RWPE2 (cell line): ENCODE results near the gene WWOX.

Experiments
- ATAC-seq: fragments of 200-7000 bp; cut with Tn5 transposase; 3 replicates; pipeline ENCODE4 v1.9.1; 2021; ENCODE audit warnings: low read depth
- DNase-seq: peaks from one replicate; pipeline ENCODE4 v3.0.0-alpha.2; 2020; ENCODE audit warnings: low spot score
- H3K27ac ChIP-seq: fragments of 450-650 bp; 2 replicates; pipeline ENCODE4 v1.5.1; 2017; ENCODE audit warnings: mild to moderate bottlenecking; ENCODE audit not compliant: poor library complexity, severe bottlenecking
- H3K27me3 ChIP-seq: fragments of 250-450 bp; sonication (Bioruptor Pico); 2 replicates; pipeline ENCODE4 v1.5.1; 2021; ENCODE audit warnings: mild to moderate bottlenecking, moderate library complexity; ENCODE audit not compliant: insufficient read depth, poor library complexity, severe bottlenecking
- H3K36me3 ChIP-seq: fragments of 250-450 bp; sonication (Bioruptor Pico); 2 replicates; pipeline ENCODE4 v1.5.1; 2020; ENCODE audit warnings: low read depth, mild to moderate bottlenecking, moderate library complexity
- H3K4me1 ChIP-seq: fragments of 250-450 bp; sonication (Bioruptor Pico); 2 replicates; pipeline ENCODE4 v1.5.1; 2021; ENCODE audit warnings: mild to moderate bottlenecking, moderate library complexity; ENCODE audit not compliant: insufficient read depth, poor library complexity, severe bottlenecking
- H3K4me3 ChIP-seq: fragments of 250-450 bp; sonication (Bioruptor Pico); 2 replicates; pipeline ENCODE4 v1.5.1; 2021; ENCODE audit warnings: mild to moderate bottlenecking, moderate library complexity; ENCODE audit not compliant: severe bottlenecking
- H3K9me3 ChIP-seq: fragments of 250-450 bp; sonication (Bioruptor Pico); 2 replicates; pipeline ENCODE4 v1.5.1; 2021; ENCODE audit warnings: mild to moderate bottlenecking, moderate library complexity; ENCODE audit not compliant: severe bottlenecking
- CTCF ChIP-seq: fragments of 450-650 bp; IDR thresholded peaks from one replicate; pipeline ENCODE4 v1.5.1; 2017; ENCODE audit warnings: mild to moderate bottlenecking, moderate library complexity; ENCODE audit not compliant: poor library complexity, severe bottlenecking

The WWOX gene

GRCh38 chr16:78980825-78981224 is 881.4 kb downstream of the WWOX start:
- no peak for ATAC-seq
- no peak for DNase-seq
- Histone ChIP-seq H3K27me3 (no peaks in the 10 kb centered on the region), H3K9me3 (no peaks in the 10 kb centered on the region), H3K36me3 (no peaks in the 10 kb centered on the region), H3K27ac (no peak overlapping the region), H3K4me3 (no peak overlapping the region), H3K4me1 (peaks cover 5% of the 10 kb centered on the region)
- no peak for TF ChIP-seq CTCF

GRCh38 chr16:78982096-78982744 is 882.8 kb downstream of the WWOX start:
- Histone ChIP-seq H3K9me3 (no peaks in the 10 kb centered on the region), H3K27ac (no peak overlapping the region), H3K27me3 (no peaks in the 10 kb centered on the region), H3K4me3 (no peak overlapping the region), H3K4me1 (peaks cover 19% of the 10 kb centered on the region), H3K36me3 (no peaks in the 10 kb centered on the region)
- DNase-seq: no peak
- ATAC-seq: no peak
- no peak for TF ChIP-seq CTCF

GRCh38 chr16:78984324-78984723 is 884.9 kb downstream of the WWOX start:
- H3K4me1 ChIP-seq: peaks cover 27% of the 10 kb centered on the region
- H3K27ac ChIP-seq: no peak overlapping the region
- H3K27me3 ChIP-seq: no peaks in the 10 kb centered on the region
- no peak for TF ChIP-seq CTCF
- H3K4me3 ChIP-seq: no peak overlapping the region
- DNase-seq (no peak), ATAC-seq (no peak)
- H3K9me3 ChIP-seq: no peaks in the 10 kb centered on the region
- no peaks in the 10 kb centered on the region for H3K36me3 ChIP-seq

- H3K4me3 ChIP-seq: no peak overlapping the region
- no peaks in the 10 kb centered on the region for H3K27me3 ChIP-seq
- H3K36me3 ChIP-seq: no peaks in the 10 kb centered on the region
- peaks cover 27% of the 10 kb centered on the region for H3K4me1 ChIP-seq
- H3K9me3 ChIP-seq: no peaks in the 10 kb centered on the region
- H3K27ac ChIP-seq: no peak overlapping the region
- no peak for TF ChIP-seq CTCF
- DNase-seq: no peak
- no peak for ATAC-seq
Measured at GRCh38 chr16:78984887-78985464, 885.5 kb downstream of the WWOX start.
